Measurements from ENCODE around the gene PLOD2. TPM values are rescaled to one million over a fixed set of nuclear protein-coding genes. Genes with fewer than 3 reads are reported as not detected.

Gene PLOD2
- total RNA-seq, 3 donors from 2014 or later (not counting 1 experiment from before 2014, with no cell fraction given): 0.28 to 0.38 TPM; not detected in 1

DNA sequence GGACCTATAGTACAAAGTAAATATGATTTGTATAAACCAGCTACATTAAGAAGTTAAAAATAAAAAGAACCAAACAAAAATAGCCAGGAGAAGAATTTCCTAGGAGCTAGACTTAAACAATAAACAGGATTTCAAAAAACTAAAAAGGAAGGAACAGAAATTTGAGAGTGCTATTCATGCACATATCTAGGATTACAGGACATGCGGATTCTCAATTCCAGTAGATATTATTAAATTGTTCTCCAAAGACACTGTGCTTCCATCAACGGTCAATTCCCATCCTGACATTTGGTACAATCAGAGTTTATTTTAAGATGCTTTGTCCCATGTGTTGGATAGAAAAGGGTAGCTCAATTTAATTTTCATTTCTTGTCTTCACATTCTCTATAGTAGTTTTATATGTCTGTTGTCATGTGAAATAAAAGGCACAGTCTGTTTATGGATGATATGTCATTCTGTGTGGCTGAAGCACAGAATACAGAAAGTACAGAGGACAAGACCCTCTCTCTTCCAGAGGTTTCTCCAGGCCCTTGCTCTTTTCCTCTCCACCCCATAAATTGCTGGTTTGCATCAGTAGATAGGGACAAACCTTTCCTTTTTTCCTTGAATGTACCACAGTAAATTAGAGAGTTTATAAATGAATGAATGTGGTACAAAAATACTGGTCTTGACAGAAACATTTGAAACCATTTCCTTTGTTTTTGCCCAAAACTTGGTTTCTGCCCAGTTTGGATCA lies 3.5 kb downstream of the PLOD2 start:
- TF ChIP-seq CTCF (IDR thresholded peaks at IDR 0.05): no peak
- 100% methylated on average over 1 of the region's 2 CpGs for WGBS (ENCODE audit: insufficient coverage)
- Histone ChIP-seq H3K4me3 (ENCODE audit: low read length) (no peak overlapping the region), H3K27me3 (ENCODE audit: control insufficient read depth, insufficient read depth, low read length) (peaks cover 11% of the 10 kb centered on the region), H3K9me3 (ENCODE audit: control insufficient read depth, insufficient read depth, low read length) (no peaks in the 10 kb centered on the region), H3K4me1 (ENCODE audit: control insufficient read depth, insufficient read depth, low read length) (peaks cover 10% of the 10 kb centered on the region), H3K36me3 (ENCODE audit: control insufficient read depth, insufficient read depth, low read length) (no peaks in the 10 kb centered on the region), H3K27ac (ENCODE audit: low read length) (no peak overlapping the region)
- intact Hi-C loops (cut with micrococcal nuclease): no loop called here
- Mint-ChIP-seq H3K4me3 (no peak overlapping the region), H3K36me3 (no peaks in the 10 kb centered on the region), H3K4me1 (peaks cover 5 to 8% of the 10 kb centered on the region in 2 donors), H3K27me3 (ENCODE audit: low read depth in 2 of 2) (peaks cover 15 to 35% of the 10 kb centered on the region in 2 donors), H3K9me3 (peaks cover 0 to 2% of the 10 kb centered on the region in 2 donors), H3K27ac (no peak overlapping the region)
- no peak for ATAC-seq
- no peak for DNase-seq

DNA sequence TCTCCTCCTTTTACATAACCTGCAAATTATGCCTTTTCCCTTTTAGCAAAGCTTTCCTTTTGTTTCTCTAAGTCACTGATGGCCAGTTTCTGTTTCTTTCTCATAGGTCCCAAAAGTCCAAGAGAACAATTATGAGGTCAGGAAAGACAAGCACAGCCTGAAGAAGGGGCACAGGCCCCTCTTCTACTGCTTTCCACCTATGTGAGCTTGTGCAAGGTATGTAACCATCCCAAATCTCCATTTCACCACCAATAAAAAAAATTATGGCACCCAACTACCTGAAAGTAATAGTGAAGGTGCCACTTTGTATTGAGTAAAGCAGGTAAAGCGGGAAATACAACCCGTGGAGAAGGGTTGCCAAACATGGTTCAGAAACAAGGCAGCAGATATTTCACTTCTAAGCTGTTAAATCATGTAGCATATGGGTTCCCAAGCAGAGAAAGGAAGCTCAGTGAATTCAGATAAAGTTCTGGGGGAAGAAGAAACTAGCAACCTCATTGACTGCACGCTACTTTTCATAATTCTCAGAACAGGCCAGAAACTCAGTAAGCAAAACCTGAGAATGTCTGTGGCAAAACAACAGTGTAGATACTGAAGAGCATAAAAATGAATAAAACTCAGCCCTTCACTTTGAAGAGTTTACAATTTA lies 4.2 kb downstream of the PLOD2 start:
- no peaks in the 10 kb centered on the region for H3K36me3 ChIP-seq (ENCODE audit: control insufficient read depth, insufficient read depth, low read length)
- no peak overlapping the region for H3K4me3 ChIP-seq (ENCODE audit: low read length)
- 71% methylated on average over 3 of the region's 3 CpGs for WGBS (ENCODE audit: insufficient coverage)
- H3K27ac ChIP-seq (ENCODE audit: low read length): no peak overlapping the region
- H3K27me3 Mint-ChIP-seq (ENCODE audit: low read depth in 2 of 2): peaks cover 15 to 28% of the 10 kb centered on the region in 2 donors
- H3K4me3 Mint-ChIP-seq: no peak overlapping the region
- H3K36me3 Mint-ChIP-seq: no peaks in the 10 kb centered on the region
- intact Hi-C loops (cut with micrococcal nuclease): no loop called here
- TF ChIP-seq CTCF (IDR thresholded peaks at IDR 0.05): no peak
- DNase-seq (no peak), ATAC-seq (no peak)
- H3K27me3 ChIP-seq (ENCODE audit: control insufficient read depth, insufficient read depth, low read length): peaks cover 9% of the 10 kb centered on the region
- H3K9me3 ChIP-seq (ENCODE audit: control insufficient read depth, insufficient read depth, low read length): no peaks in the 10 kb centered on the region
- peaks cover 5 to 8% of the 10 kb centered on the region in 2 donors for H3K4me1 Mint-ChIP-seq
- peaks cover 0 to 2% of the 10 kb centered on the region in 2 donors for H3K9me3 Mint-ChIP-seq
- no peak overlapping the region for H3K27ac Mint-ChIP-seq
- peaks cover 10% of the 10 kb centered on the region for H3K4me1 ChIP-seq (ENCODE audit: control insufficient read depth, insufficient read depth, low read length)

- ATAC-seq (no peak), DNase-seq (no peak)
- Mint-ChIP-seq H3K36me3 (no peaks in the 10 kb centered on the region), H3K9me3 (peaks cover 0 to 2% of the 10 kb centered on the region in 2 donors), H3K4me3 (no peak overlapping the region), H3K4me1 (peaks cover 5 to 8% of the 10 kb centered on the region in 2 donors), H3K27ac (no peak overlapping the region), H3K27me3 (ENCODE audit: low read depth in 2 of 2) (peaks cover 15 to 25% of the 10 kb centered on the region in 2 donors)
- intact Hi-C loops (cut with micrococcal nuclease): no loop called here
- no peak overlapping the region for H3K4me3 ChIP-seq (ENCODE audit: low read length)
- H3K4me1 ChIP-seq (ENCODE audit: control insufficient read depth, insufficient read depth, low read length): peaks cover 5% of the 10 kb centered on the region
- no peak overlapping the region for H3K27ac ChIP-seq (ENCODE audit: low read length)
- no peak for TF ChIP-seq CTCF (IDR thresholded peaks at IDR 0.05)
- H3K9me3 ChIP-seq (ENCODE audit: control insufficient read depth, insufficient read depth, low read length): no peaks in the 10 kb centered on the region
- peaks cover 3% of the 10 kb centered on the region for H3K27me3 ChIP-seq (ENCODE audit: control insufficient read depth, insufficient read depth, low read length)
- H3K36me3 ChIP-seq (ENCODE audit: control insufficient read depth, insufficient read depth, low read length): no peaks in the 10 kb centered on the region
- WGBS (ENCODE audit: insufficient coverage): 85% methylated on average over 4 of the region's 4 CpGs
Measured at GRCh38 chr3:146156095-146156494, 4.9 kb downstream of the PLOD2 start.

All from natural killer cell (primary cell).